ENCODE measurements around the gene HSP90AB1. TPM values are rescaled to one million over a fixed set of nuclear protein-coding genes. Genes with fewer than 3 reads are reported as not detected.

HSP90AB1 gene
- total and polyA plus RNA-seq, 7 donors, result 182 to 569 (median 484) TPM

DNA sequence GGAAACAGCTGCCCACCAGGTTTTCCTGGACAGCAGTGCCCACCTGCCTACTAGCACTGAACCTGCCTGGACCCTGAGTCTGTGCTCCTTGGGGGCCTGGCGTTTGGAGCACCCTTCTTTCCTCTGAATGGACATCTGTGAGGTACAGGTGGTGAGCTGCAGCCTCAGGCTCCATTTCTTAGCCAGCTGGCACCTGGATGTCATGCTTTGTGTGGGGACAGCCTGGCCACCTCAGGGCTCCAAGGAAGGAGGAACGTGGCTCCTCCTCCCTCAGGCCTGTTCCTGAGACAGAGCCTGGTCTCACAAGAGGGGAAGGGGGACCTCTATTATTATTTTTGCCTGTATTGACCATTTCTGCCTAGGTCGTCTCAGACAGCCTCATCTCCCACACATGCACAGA lies 31.4 kb downstream of the HSP90AB1 start:
- no peak overlapping the region for H3K27ac ChIP-seq
- 56 to 70% methylated on average over 3 of the region's 3 CpGs for WGBS, 2 donors
- no peak overlapping the region for H3K4me3 ChIP-seq
- TF ChIP-seq EP300 (IDR thresholded peaks at IDR 0.05) (no peak), POLR2AphosphoS5 (IDR thresholded peaks at IDR 0.05) (no peak), POLR2A (IDR thresholded peaks at IDR 0.05) (no peak)
- TF ChIP-seq, protein P1, sequence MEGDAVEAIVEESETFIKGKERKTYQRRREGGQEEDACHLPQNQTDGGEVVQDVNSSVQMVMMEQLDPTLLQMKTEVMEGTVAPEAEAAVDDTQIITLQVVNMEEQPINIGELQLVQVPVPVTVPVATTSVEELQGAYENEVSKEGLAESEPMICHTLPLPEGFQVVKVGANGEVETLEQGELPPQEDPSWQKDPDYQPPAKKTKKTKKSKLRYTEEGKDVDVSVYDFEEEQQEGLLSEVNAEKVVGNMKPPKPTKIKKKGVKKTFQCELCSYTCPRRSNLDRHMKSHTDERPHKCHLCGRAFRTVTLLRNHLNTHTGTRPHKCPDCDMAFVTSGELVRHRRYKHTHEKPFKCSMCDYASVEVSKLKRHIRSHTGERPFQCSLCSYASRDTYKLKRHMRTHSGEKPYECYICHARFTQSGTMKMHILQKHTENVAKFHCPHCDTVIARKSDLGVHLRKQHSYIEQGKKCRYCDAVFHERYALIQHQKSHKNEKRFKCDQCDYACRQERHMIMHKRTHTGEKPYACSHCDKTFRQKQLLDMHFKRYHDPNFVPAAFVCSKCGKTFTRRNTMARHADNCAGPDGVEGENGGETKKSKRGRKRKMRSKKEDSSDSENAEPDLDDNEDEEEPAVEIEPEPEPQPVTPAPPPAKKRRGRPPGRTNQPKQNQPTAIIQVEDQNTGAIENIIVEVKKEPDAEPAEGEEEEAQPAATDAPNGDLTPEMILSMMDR (IDR thresholded peaks at IDR 0.05), result no peak
- H3K4me1 ChIP-seq, result peaks cover 0 to 10% (median 10%) of the 10 kb centered on the region in 4 donors
- H3K9me3 ChIP-seq, result no peaks in the 10 kb centered on the region
- H3K36me3 ChIP-seq, result no peaks in the 10 kb centered on the region
- peaks cover 8 to 59% (median 40%) of the 10 kb centered on the region in 3 donors for H3K27me3 ChIP-seq
- intact Hi-C loops (cut with DNase I), result no loop called here
- no peak for DNase-seq

DNA sequence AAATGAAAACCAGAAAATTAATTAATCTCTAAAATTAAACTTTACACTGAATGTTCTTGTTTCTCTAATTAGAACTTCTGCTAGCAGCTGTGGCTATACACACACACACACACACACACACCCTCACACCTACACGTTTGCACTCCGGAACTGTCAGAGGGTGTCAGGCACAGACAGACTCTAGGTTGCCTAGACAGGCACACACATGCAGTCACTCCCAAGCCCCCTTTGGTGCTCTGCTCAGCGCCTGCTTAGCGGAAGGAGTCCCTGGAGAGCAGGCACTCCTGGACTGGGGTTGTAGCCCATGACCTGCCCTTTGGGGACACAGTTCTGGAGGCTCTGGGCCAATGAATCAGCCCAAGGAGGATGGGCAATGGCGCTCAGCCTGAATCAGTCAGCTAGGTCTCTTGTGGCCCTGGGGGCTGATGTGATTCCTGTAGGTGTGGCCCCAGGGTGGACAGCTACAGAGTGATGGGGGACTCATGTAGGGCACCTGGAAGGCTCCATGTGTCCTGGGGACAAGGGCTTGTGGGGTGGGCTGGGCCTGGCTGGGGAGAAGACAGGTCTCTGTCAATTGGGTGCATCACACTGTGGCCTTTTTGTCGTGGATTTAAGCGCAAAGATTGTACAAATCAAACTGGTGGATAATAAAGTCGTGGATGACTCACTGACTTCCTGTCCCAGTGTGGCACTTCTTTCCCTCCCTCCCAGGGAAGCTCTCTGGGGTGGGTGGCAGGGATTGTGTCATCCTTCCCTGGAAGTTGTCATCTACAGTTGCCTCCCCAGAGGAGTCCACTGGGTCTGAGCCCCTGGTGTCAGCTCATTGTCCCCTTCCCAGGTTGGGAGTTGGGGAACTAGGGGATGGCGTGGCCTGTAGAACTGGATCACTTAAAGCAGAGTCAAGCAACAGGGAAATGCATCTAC lies 32.1 kb downstream of the HSP90AB1 start:
- 50 to 67% methylated on average over 9 of the region's 9 CpGs for WGBS, 2 donors
- no peak for TF ChIP-seq POLR2AphosphoS5 (IDR thresholded peaks at IDR 0.05)
- intact Hi-C loops (cut with DNase I), result no loop called here
- H3K36me3 ChIP-seq, result no peaks in the 10 kb centered on the region
- no peak overlapping the region for H3K27ac ChIP-seq
- no peak overlapping the region for H3K4me3 ChIP-seq
- peaks cover 0 to 10% (median 10%) of the 10 kb centered on the region in 4 donors for H3K4me1 ChIP-seq
- no peaks in the 10 kb centered on the region for H3K9me3 ChIP-seq
- peaks cover 8 to 51% (median 33%) of the 10 kb centered on the region in 3 donors for H3K27me3 ChIP-seq
- no peak for DNase-seq

- Histone ChIP-seq H3K27me3 (peaks cover 0 to 32% (median 10%) of the 10 kb centered on the region in 3 donors), H3K4me3 (no peak overlapping the region), H3K36me3 (no peaks in the 10 kb centered on the region), H3K27ac (no peak overlapping the region), H3K9me3 (no peaks in the 10 kb centered on the region), H3K4me1 (no peaks in the 10 kb centered on the region)
- TF ChIP-seq, protein P1 (IDR thresholded peaks at IDR 0.05), result no peak
- TF ChIP-seq EP300 (IDR thresholded peaks at IDR 0.05) (no peak), POLR2A (IDR thresholded peaks at IDR 0.05) (no peak), POLR2AphosphoS5 (IDR thresholded peaks at IDR 0.05) (no peak)
- intact Hi-C loops (cut with DNase I), result no loop called here
- DNase-seq, result no peak
- 52 to 58% methylated on average over 2 of the region's 2 CpGs for WGBS, 2 donors
These were observed 37.2 kb downstream of the HSP90AB1 start for GRCh38 chr6:44284121-44284520.

DNA sequence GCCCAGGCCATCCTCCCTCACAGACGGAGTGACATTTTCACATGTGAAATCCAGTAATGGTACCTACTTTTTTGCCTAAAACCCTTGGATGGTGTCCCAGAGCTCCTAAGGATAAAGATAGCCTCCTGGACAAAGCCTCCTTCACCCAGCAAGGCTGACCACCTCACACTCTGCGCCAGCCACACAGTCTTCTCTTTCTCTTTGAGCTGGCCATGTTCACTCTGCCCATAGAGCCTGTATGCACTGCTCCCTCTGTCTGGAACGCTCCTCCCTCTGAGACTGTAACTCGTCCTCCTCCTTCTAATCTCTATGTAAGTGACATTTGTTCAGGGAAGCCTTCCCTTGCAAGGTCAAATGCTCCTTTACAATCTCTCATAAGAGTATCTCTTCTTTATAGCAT lies 38.0 kb downstream of the HSP90AB1 start:
- no peak for DNase-seq

More for the DNA sequence above, 38.0 kb downstream of the HSP90AB1 start:
- no peak overlapping the region for H3K4me3 ChIP-seq
- no peak overlapping the region for H3K27ac ChIP-seq
- no peak for TF ChIP-seq EP300 (IDR thresholded peaks at IDR 0.05)
- TF ChIP-seq, protein P1 (IDR thresholded peaks at IDR 0.05), result no peak
- 61 to 66% methylated on average over 4 of the region's 4 CpGs for WGBS, 2 donors
- H3K36me3 ChIP-seq, result no peaks in the 10 kb centered on the region
- intact Hi-C loops (cut with DNase I), result no loop called here
- peaks cover 0 to 37% (median 14%) of the 10 kb centered on the region in 3 donors for H3K27me3 ChIP-seq
- no peaks in the 10 kb centered on the region for H3K9me3 ChIP-seq
- no peaks in the 10 kb centered on the region for H3K4me1 ChIP-seq
